GM12878 (cell line): Measurements from ENCODE around the gene XRCC6. TPM values are rescaled to one million over a fixed set of nuclear protein-coding genes. Genes with fewer than 3 reads are reported as not detected.
"Not testable (repeated sequence)": the region's sequence is repeated elsewhere in the genome, so short reads cannot be mapped to it uniquely, and the experiment has no call there.

Experiments
- ATAC-seq: fragments of 200-7000 bp; cut with Tn5 transposase; 3 replicates; pipeline ENCODE4 v1.9.1; 2020; ENCODE audit warnings: mild to moderate bottlenecking, moderate library complexity
- BruUV-seq: library from RNA; stranded (reverse); fragments of 400-500 nt; replicated peaks from 2 replicates; lab custom pipeline; 2021; lab: Mats Ljungman, UMichigan
- CTCF ChIA-PET: fragments of 300-600 bp; sonication (Branson Sonifier 250); formaldehyde crosslinking; extraction: SDS; loops from one replicate; lab custom pipeline; 2021; ENCODE audit warnings: inconsistent platforms; lab: Yijun Ruan, JAX
- POLR2A ChIA-PET: fragments of 350-600 bp; formaldehyde crosslinking; extraction: SDS; loops from one replicate; lab custom pipeline; 2021; ENCODE audit warnings: inconsistent platforms; lab: Charles Lee
- RAD21 ChIA-PET: fragments of 300-600 bp; sonication (Branson Sonifier 250); formaldehyde crosslinking; loops from one replicate; lab custom pipeline; 2023; ENCODE audit warnings: antibody characterized with exemption; ENCODE audit not compliant: unreplicated experiment; lab: Charles Lee
- SMC1A ChIA-PET: fragments of 300-600 bp; sonication (Branson Sonifier 250); formaldehyde crosslinking; loops from one replicate; lab custom pipeline; 2023; ENCODE audit not compliant: unreplicated experiment, uncharacterized antibody; lab: Charles Lee
- DNase-seq: peaks from one replicate; pipeline ENCODE4 v3.0.0-alpha.2; 2011; ENCODE audit warnings: low read depth, low spot score
- FAIRE-seq: peaks from 3 replicates; lab custom pipeline; 2011; peaks lifted over from hg19 to GRCh38; lab: Jason Lieb, UNC
- H2AFZ ChIP-seq: 2 replicates; pipeline ENCODE4 v1.6.0; 2011; ENCODE audit warnings: low read depth, low read length, control low read depth; ENCODE audit not compliant: control insufficient read depth
- H3K27ac ChIP-seq: 2 replicates; pipeline ENCODE4 v1.5.1; 2011; ENCODE audit warnings: control low read depth; ENCODE audit not compliant: control insufficient read depth, insufficient read depth
- H3K27me3 ChIP-seq, 2 experiments: replicated peaks in 1 of 2; 2 replicates each; pipeline versions ENCODE4 v1.6.0 to v1.6.1; 2011; ENCODE audit warnings: low read length in 1 of 2; ENCODE audit not compliant: control insufficient read depth in 2 of 2, insufficient read depth in 2 of 2
- H3K36me3 ChIP-seq, 2 experiments: 2 replicates each; pipeline ENCODE4 v1.5.1; 2011; ENCODE audit warnings: low read length in 1 of 2; ENCODE audit not compliant: control insufficient read depth in 2 of 2, insufficient read depth in 2 of 2
- H3K4me1 ChIP-seq: 2 replicates; pipeline ENCODE4 v1.6.1; 2011; ENCODE audit warnings: mild to moderate bottlenecking, low read length, moderate library complexity, mixed read lengths; ENCODE audit not compliant: control insufficient read depth, insufficient read depth
- H3K4me2 ChIP-seq: 2 replicates; pipeline ENCODE4 v1.6.0; 2011; ENCODE audit warnings: control low read depth; ENCODE audit not compliant: control insufficient read depth, insufficient read depth
- H3K4me3 ChIP-seq: fragments of 200-600 bp; sonication (generic); 2 replicates; pipeline ENCODE4 v1.5.1; 2016
- H3K79me2 ChIP-seq: 2 replicates; pipeline ENCODE4 v1.6.0; 2011; ENCODE audit warnings: low read length; ENCODE audit not compliant: control insufficient read depth, insufficient read depth
- H3K9ac ChIP-seq: 2 replicates; pipeline ENCODE4 v1.8.0; 2011; ENCODE audit warnings: low read length, control low read depth, mixed read lengths; ENCODE audit not compliant: control insufficient read depth, insufficient read depth
- H3K9me3 ChIP-seq: replicated peaks from 3 replicates; pipeline ENCODE4 v1.5.1; 2011; ENCODE audit warnings: mild to moderate bottlenecking, low read length; ENCODE audit not compliant: control insufficient read depth, insufficient read depth
- H4K20me1 ChIP-seq: 2 replicates; pipeline ENCODE4 v1.6.0; 2011; ENCODE audit not compliant: control insufficient read depth, insufficient read depth
- HDAC6 ChIP-seq: fragments of 200-600 bp; sonication (generic); IDR thresholded peaks from one replicate; pipeline ENCODE4 v1.8.0; 2017; ENCODE audit warnings: antibody characterized with exemption; ENCODE audit not compliant: unreplicated experiment
- SIN3A ChIP-seq: IDR thresholded peaks from 2 replicates; pipeline ENCODE4 v1.6.1; 2012; ENCODE audit warnings: low read depth, low read length, improper control_type of control experiment
- SIX5 ChIP-seq: IDR thresholded peaks from 2 replicates; pipeline ENCODE4 v1.6.1; 2011; ENCODE audit warnings: mild to moderate bottlenecking, low read depth, low read length, moderate library complexity; ENCODE audit not compliant: severe bottlenecking
- ZBTB40 ChIP-seq: fragments of 450-650 bp; IDR thresholded peaks from 2 replicates; pipeline ENCODE4 v1.6.1; 2016; ENCODE audit warnings: mild to moderate bottlenecking, moderate library complexity, borderline replicate concordance
- WGBS: methylation state at CpG from one replicate; pipeline ENCODE4 v1.1.6; 2016; ENCODE audit warnings: low lambda C conversion rate; ENCODE audit not compliant: insufficient replicate concordance, insufficient coverage; ENCODE audit errors: missing lambda C conversion rate; 5-methylcytosine and 5-hydroxymethylcytosine counted together
- in situ Hi-C: fragments of 300-500 bp; cut with MboI; formaldehyde crosslinking; loops from 9 replicates; pipeline ENCODE4 v1.14.3; 2018; ENCODE audit warnings: mixed read lengths
- intact Hi-C: fragments of 100-400 bp; cut with micrococcal nuclease; formaldehyde crosslinking; loops from one replicate; pipeline ENCODE4 v1.14.2; 2022; ENCODE audit not compliant: unreplicated experiment
- polyA plus RNA-seq, 11 experiments: library from polyadenylated mRNA; depleted of rRNA in 4 of 11; unstranded in 6 of 11; stranded (reverse) in 5 of 11; fragments of >200 nt; fragmentation: Nextera tagmentation in 4 of 11; fragmentation: Illumina TruSeq in 1 of 11; extraction: Ambion mirVana in 4 of 11; extraction: Trizol in 1 of 11; gene quantifications; 1 replicate in 1 of 11; 2 replicates in 10 of 11; pipeline versions ENCODE4 v1.2.1 to v1.2.3, GENCODE V29; 2011 to 2016; ENCODE audit warnings: inconsistent platforms in 2 of 11, missing spikeins in 2 of 11, low read depth in 1 of 11
- total RNA-seq, 4 experiments: library from RNA; depleted of rRNA in 3 of 4; stranded (reverse); fragments of >200 nt in 3 of 4; fragmentation: Illumina TruSeq in 1 of 4; extraction: Trizol in 1 of 4; gene quantifications; 2 replicates each; pipeline versions ENCODE4 v1.2.1 to v1.2.3, GENCODE V29; 2013 to 2021
- TF ChIP-seq, protein P1 (sequence below): IDR thresholded peaks from 2 replicates; pipeline ENCODE4 v1.6.1; 2012; ENCODE audit warnings: low read depth, low read length, improper control_type of control experiment

The XRCC6 gene
- total and polyA plus RNA-seq, 10 of the 15 experiments (the other 5 are each of a cell fraction or from before 2014, with no cell fraction given) = 186 to 718 (median 348) TPM

- peak; percentile 45; the same call in 1 of the 2 replicates for TF ChIP-seq ZBTB40
- TF ChIP-seq SIX5 = no peak
- TF ChIP-seq HDAC6 = no peak
- TF ChIP-seq SIN3A = no peak
- TF ChIP-seq, protein P1, sequence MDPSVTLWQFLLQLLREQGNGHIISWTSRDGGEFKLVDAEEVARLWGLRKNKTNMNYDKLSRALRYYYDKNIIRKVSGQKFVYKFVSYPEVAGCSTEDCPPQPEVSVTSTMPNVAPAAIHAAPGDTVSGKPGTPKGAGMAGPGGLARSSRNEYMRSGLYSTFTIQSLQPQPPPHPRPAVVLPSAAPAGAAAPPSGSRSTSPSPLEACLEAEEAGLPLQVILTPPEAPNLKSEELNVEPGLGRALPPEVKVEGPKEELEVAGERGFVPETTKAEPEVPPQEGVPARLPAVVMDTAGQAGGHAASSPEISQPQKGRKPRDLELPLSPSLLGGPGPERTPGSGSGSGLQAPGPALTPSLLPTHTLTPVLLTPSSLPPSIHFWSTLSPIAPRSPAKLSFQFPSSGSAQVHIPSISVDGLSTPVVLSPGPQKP = no peak
Measured at GRCh38 chr22:41589391-41590241, 31.5 kb upstream of the XRCC6 start, which contains the start of gene PMM1 (continued).

GRCh38 chr22:41593336-41593960 is 27.6 kb upstream of the XRCC6 start:
- POLR2A ChIA-PET, in situ Hi-C loops, CTCF ChIA-PET, H4K20me1 ChIP-seq, H3K4me1 ChIP-seq, H3K9me3 ChIP-seq, intact Hi-C loops, BruUV-seq, H3K27me3 ChIP-seq, H3K27ac ChIP-seq, H3K4me3 ChIP-seq, ATAC-seq, FAIRE-seq, H3K4me2 ChIP-seq, H3K9ac ChIP-seq, H2AFZ ChIP-seq, DNase-seq, H3K36me3 ChIP-seq, RAD21 ChIA-PET, H3K79me2 ChIP-seq: not testable (repeated sequence)
- WGBS = over 99% methylated on average over 48 of the region's 51 CpGs
- SMC1A ChIA-PET = interaction anchor here (1.3 to 1.6 kb wide), 2 partner anchors 10 to 52 kb away, joined by 3 to 5 read pairs; no protein-coding TSS in a partner anchor
